ENCODE results near the gene TRAIP.

The TRAIP gene

DNA sequence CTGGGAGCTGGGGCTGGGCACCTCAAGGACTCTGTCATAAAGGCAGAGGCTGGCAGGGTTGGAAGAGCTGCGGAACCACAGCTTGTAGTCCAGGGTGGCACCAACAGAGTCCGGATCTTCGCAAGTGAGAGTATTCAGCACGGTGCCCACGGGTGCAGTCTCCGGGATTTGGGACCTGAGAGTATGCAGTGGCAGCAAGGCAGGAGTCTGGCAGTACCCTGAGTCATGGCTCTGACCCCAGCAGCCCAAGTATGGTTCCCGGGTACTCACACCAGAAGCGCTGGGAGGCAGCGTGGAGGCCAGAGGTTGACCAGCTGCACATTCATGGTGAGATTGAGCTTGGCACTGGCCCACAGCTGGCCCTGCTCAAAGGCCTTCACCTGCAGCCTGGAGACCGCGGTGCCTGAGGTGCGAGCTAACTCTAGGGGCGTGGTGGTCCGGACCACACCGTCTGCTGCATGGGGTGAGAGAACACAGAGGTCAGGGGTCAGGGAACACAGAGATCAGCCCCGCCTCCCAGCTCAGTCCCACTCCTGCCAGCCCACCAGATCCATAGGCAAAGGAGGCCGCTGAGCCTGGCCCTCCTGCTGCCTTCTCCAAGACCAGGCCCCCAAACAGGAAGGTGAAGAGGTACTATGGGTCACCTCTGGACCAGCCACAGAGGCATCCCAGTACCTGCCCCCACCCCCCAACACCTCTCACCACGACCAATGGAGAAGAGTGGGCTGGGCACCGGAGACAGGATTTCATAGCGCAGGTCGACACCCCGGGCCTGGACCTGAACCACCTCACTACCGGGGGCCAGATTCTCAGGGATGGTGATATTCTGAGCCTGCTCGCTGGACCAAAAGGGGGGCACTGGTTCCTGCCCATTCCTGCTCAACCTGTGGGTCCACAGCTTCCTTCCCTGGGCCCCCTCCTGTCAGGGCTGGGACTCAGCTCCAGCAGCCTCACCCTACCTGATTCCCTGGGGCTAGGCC is 61.1 kb downstream of the TRAIP start:
- no peak for TF ChIP-seq CTCF (IDR thresholded peaks at IDR 0.05; ENCODE audit: insufficient read depth, missing control alignments)
- FAIRE-seq (no peak), DNase-seq (ENCODE audit: insufficient read length, low spot score) (peak; percentile 11)

DNA sequence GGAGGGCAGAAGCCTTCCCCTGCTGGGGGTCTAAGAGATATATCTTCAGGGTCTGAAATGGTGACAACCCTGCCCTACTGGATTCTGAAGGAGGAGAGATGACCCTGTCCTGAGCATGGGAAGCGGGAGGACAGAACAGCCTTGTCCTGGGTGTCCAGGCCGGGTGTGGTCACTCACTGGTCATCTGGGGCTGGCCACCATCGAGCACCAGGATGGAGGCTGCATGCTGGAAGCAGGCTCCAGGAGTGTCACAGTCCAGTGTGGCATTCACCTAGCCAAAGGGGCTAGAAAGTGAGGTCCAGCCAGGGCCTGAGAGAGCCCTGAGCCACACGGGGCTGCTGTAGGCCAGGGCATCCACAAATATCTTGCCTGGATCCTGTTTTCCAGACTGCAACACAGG is 61.9 kb downstream of the TRAIP start:
- no peak for TF ChIP-seq CTCF (IDR thresholded peaks at IDR 0.05; ENCODE audit: insufficient read depth, missing control alignments)
- FAIRE-seq (no peak), DNase-seq (ENCODE audit: insufficient read length, low spot score) (peak; percentile 12)

DNA sequence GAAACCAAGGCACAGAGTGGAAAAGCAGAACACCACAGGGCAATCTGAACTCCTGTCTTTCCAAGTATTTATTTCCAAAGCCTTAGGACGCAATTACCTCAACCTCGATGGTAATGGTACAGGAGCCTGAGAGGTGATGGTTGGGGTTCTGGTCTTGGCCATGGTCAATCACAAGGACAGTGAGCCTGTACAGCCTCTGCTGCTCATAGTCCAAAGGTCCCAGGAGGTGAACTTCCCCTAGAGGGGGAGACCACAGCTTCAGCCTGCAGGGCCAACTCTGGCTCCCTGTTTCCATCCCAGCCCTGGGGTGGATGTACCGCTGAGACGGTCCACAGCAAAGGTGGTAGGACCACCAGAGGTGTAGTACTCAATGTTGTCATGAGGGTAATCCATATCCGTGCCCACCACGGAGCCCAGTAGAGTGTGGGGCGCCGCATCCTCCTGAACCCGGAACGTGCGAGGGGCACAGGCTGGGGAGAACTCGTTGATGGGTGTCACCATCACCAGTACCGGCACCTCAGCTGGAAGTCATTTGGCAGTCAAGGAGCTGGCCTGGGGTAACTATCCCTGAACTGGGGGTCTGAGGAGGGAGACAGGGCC is 62.8 kb downstream of the TRAIP start:
- DNase-seq (ENCODE audit: insufficient read length, low spot score) (peak; percentile 13), FAIRE-seq (no peak)
- no peak for TF ChIP-seq CTCF (IDR thresholded peaks at IDR 0.05; ENCODE audit: insufficient read depth, missing control alignments)

DNA sequence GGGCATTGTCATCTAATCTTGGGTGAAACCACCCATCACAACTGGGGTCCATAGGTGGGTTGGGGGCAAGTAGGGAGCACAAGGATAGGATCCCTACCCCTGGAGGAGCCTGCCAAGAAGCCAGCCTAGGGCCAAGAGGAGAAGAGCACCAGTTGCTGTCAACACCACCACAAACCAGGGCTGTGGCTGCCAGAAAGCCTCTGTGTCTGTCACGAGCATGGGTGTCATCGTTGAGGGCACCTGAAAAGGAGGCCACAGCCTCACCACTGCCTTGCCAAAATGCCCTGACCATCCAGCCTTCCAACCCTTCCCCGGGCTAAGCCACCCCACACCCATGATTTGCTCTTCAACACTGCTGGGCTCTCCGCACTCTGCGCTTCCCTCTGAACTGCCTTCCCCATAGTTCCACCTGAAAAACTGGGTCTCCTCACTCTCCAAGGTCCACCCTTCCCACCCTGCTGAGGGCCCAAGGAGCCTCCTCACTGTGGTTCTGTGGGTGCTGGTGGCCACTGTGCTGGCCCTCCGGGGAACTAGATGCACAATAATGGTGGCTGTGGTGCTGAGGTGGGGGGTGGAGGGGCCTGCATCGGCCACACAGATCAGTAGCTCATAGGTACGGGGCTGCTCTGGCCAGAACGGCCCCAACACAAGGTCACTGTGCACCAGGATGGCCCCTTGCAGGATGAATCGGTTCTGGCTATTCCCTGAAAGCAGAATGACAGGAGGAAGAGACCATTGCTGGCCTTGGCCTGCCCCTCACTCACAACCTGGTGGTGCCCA is 63.8 kb downstream of the TRAIP start:
- FAIRE-seq (no peak), DNase-seq (ENCODE audit: insufficient read length, low spot score) (peak; percentile 8)
- no peak for TF ChIP-seq CTCF (IDR thresholded peaks at IDR 0.05; ENCODE audit: insufficient read depth, missing control alignments)

DNA sequence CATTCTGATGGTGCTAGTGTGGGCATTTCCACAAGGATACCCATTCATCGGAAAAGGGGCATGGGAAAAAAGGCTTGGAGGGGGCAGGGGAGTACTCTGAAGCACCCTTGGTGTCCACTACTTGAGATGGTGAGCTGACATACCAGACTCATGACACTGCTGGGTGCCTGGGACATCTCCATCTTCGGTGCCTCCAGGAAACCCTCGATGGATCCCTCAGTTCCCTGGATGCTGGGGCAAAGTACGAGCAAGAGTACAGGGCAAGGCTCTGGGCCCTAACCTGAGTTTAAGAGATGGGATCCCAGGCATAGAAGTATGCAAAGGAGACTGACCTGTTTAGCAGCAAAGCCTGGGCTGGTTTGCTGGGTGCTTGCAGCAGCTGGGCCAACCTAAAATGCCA is 64.8 kb downstream of the TRAIP start:
- peak; percentile 3 for DNase-seq (ENCODE audit: insufficient read length, low spot score)
- TF ChIP-seq CTCF (IDR thresholded peaks at IDR 0.05; ENCODE audit: insufficient read depth, missing control alignments), result no peak
- no peak for FAIRE-seq

DNA sequence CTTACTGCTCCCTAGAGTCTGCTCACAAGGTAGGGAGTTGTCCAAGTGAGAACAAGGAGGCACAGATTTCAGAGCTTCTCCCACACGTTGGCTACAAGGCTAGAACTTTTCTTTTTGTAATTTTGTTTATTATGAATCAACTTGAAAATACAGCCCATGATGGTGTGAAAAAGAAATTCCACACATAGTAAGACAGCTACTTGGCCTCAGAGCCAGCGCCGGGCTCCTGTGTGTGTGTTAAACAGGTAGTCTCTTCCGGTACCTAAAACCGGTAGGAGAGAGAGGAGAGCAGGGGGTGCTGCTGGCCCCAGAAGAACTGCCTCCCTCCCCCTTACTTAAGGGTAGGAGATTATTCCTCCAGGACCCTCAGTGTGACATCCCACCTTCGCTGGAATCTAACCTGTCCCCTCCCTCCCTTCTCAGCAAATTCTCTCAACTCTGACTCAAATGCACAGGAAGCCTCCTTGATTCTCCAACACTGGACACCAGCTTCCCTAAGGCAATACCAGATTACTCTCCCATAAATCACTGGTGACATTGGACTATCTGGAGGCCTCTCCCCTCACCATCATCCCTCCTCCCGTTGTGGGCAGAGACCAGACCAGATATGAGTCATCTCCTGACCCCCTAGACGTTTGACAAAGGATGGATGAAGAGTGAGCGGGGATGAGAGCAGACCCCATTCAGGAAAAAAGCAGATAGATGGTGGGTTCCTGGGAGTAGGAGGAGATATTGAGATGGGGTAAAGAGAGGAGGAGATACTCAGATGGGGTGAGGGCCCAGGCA is 65.5 kb downstream of the TRAIP start:
- peak; percentile 6 for DNase-seq (ENCODE audit: insufficient read length, low spot score)
- no peak for TF ChIP-seq CTCF (IDR thresholded peaks at IDR 0.05; ENCODE audit: insufficient read depth, missing control alignments)
- FAIRE-seq, result no peak
